Neural progenitor cell (in vitro differentiated cells): Measurements from ENCODE around the gene CASP6.

Experiments used
- CTCF ChIP-seq: fragments of 200-600 bp; sonication (generic); IDR thresholded peaks from 2 replicates; pipeline ENCODE4 v1.5.1; 2017; ENCODE audit warnings: antibody characterized with exemption, mild to moderate bottlenecking
- EZH2 ChIP-seq: fragments of 200-600 bp; sonication (generic); IDR thresholded peaks from 2 replicates; pipeline ENCODE4 v1.6.1; 2017; ENCODE audit warnings: antibody characterized with exemption, mild to moderate bottlenecking, moderate library complexity
- EZH2phosphoT487 ChIP-seq: fragments of 200-600 bp; sonication (generic); IDR thresholded peaks from 2 replicates; pipeline ENCODE4 v1.6.1; 2017; ENCODE audit warnings: antibody characterized with exemption

GRCh38 chr4:109684727-109685126 is 18.5 kb downstream of the CASP6 start:
- TF ChIP-seq CTCF (no peak), EZH2phosphoT487 (no peak), EZH2 (no peak)
